Liver (tissue), 3 donors: ENCODE results near the gene SPTLC3.

Experiments used
- ATF3 ChIP-seq: IDR thresholded peaks from 2 replicates; pipeline ENCODE4 v1.6.1; 2016; ENCODE audit warnings: antibody characterized with exemption
- CTCF ChIP-seq: fragments of 150-350 bp; IDR thresholded peaks from 2 replicates; pipeline ENCODE4 v1.5.1; 2017; ENCODE audit warnings: improper control_type of control experiment, low read depth, low read length; ENCODE audit not compliant: missing input control
- FOXA1 ChIP-seq: IDR thresholded peaks from 2 replicates; pipeline ENCODE4 v1.6.1; 2016; ENCODE audit warnings: antibody characterized with exemption
- GABPA ChIP-seq, 2 donors: IDR thresholded peaks in 1 of 2; conservative IDR thresholded peaks in 1 of 2; 2 replicates each; pipeline ENCODE4 v1.6.1; 2016; ENCODE audit warnings: antibody characterized with exemption in 2 of 2, mild to moderate bottlenecking in 1 of 2, moderate library complexity in 1 of 2
- HNF4A ChIP-seq, 2 donors: conservative IDR thresholded peaks; 2 replicates each; pipeline ENCODE4 v1.6.1; 2016; ENCODE audit warnings: antibody characterized with exemption in 2 of 2, mild to moderate bottlenecking in 2 of 2
- JUND ChIP-seq, 2 donors: IDR thresholded peaks; 2 replicates each; pipeline ENCODE4 v1.6.1; 2016; ENCODE audit warnings: antibody characterized with exemption in 2 of 2
- RAD21 ChIP-seq, 2 donors: IDR thresholded peaks; 2 replicates each; pipeline ENCODE4 v1.6.1; 2016; ENCODE audit warnings: antibody characterized with exemption in 2 of 2, mild to moderate bottlenecking in 2 of 2
- RXRA ChIP-seq, 2 donors: IDR thresholded peaks; 2 replicates each; pipeline ENCODE4 v1.6.1; 2017 to 2018; ENCODE audit warnings: antibody characterized with exemption in 2 of 2, mild to moderate bottlenecking in 1 of 2
- SP1 ChIP-seq: IDR thresholded peaks from 2 replicates; pipeline ENCODE4 v1.6.1; 2018; ENCODE audit warnings: antibody characterized with exemption, mild to moderate bottlenecking
- TAF1 ChIP-seq: conservative IDR thresholded peaks from 2 replicates; pipeline ENCODE4 v1.6.1; 2016; ENCODE audit warnings: antibody characterized with exemption, mild to moderate bottlenecking
- YY1 ChIP-seq: IDR thresholded peaks from 2 replicates; pipeline ENCODE4 v1.6.1; 2016; ENCODE audit warnings: antibody characterized with exemption, mild to moderate bottlenecking
- ZBTB33 ChIP-seq: IDR thresholded peaks from 2 replicates; pipeline ENCODE4 v1.6.1; 2016; ENCODE audit warnings: antibody characterized with exemption
- TF ChIP-seq, protein P1 (sequence below): IDR thresholded peaks from 2 replicates; pipeline ENCODE4 v1.6.1; 2016; ENCODE audit warnings: antibody characterized with exemption, mild to moderate bottlenecking
- TF ChIP-seq, protein P2 (sequence below): IDR thresholded peaks from 2 replicates; pipeline ENCODE4 v1.6.1; 2016; ENCODE audit warnings: antibody characterized with exemption
- donor health status: healthy.
- donor health status: healthy.

GRCh38 chr20:12975833-12976608 lies 32.8 kb upstream of the SPTLC3 start:
- TF ChIP-seq CTCF (no peak), RAD21 (IDR thresholded peaks at IDR 0.05) (no peak), JUND (IDR thresholded peaks at IDR 0.05) (no peak), GABPA (IDR thresholded peaks at IDR 0.05 in 1 of 2, conservative IDR thresholded peaks at IDR 0.05 in 1 of 2) (no peak), FOXA1 (no peak), YY1 (no peak), TAF1 (no peak), HNF4A (conservative IDR thresholded peaks at IDR 0.05) (no peak), SP1 (no peak), ZBTB33 (no peak), RXRA (IDR thresholded peaks at IDR 0.05) (no peak), ATF3 (no peak)
- TF ChIP-seq, protein P1, sequence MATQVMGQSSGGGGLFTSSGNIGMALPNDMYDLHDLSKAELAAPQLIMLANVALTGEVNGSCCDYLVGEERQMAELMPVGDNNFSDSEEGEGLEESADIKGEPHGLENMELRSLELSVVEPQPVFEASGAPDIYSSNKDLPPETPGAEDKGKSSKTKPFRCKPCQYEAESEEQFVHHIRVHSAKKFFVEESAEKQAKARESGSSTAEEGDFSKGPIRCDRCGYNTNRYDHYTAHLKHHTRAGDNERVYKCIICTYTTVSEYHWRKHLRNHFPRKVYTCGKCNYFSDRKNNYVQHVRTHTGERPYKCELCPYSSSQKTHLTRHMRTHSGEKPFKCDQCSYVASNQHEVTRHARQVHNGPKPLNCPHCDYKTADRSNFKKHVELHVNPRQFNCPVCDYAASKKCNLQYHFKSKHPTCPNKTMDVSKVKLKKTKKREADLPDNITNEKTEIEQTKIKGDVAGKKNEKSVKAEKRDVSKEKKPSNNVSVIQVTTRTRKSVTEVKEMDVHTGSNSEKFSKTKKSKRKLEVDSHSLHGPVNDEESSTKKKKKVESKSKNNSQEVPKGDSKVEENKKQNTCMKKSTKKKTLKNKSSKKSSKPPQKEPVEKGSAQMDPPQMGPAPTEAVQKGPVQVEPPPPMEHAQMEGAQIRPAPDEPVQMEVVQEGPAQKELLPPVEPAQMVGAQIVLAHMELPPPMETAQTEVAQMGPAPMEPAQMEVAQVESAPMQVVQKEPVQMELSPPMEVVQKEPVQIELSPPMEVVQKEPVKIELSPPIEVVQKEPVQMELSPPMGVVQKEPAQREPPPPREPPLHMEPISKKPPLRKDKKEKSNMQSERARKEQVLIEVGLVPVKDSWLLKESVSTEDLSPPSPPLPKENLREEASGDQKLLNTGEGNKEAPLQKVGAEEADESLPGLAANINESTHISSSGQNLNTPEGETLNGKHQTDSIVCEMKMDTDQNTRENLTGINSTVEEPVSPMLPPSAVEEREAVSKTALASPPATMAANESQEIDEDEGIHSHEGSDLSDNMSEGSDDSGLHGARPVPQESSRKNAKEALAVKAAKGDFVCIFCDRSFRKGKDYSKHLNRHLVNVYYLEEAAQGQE = no peak
- TF ChIP-seq, protein P2, sequence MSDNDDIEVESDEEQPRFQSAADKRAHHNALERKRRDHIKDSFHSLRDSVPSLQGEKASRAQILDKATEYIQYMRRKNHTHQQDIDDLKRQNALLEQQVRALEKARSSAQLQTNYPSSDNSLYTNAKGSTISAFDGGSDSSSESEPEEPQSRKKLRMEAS = no peak
